HG02759 (cell line): ENCODE results near the gene CASKIN2.
A peak's percentile ranks its signal among the peaks of the same experiment; 100 is the strongest.

Experiments used
- ATAC-seq: cut with Tn5 transposase; IDR thresholded peaks from one replicate; pipeline ENCODE4 v1.9.1; 2021; ENCODE audit warnings: mild to moderate bottlenecking, moderate library complexity; ENCODE audit not compliant: unreplicated experiment

CASKIN2 gene

DNA sequence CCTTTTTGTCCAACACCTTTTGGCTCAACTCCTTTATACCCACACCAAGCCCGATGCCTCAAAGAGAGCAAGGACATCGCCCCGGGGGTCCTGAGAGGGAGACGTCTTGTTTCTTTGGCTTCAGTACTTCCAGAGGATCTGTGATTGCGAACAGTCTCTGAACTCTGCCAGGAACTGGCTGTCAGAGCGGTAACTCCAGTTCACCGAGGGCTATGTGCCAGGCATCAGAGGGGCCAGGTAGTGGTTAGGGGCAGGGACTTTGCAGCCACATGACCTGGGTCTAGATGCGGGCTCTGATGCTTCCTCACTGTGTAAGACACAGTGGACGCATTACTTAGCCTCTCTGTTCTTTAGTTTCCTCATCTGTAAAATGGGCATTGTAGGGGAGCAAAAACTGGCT lies 31.8 kb upstream of the CASKIN2 start:
- ATAC-seq, result no peak

DNA sequence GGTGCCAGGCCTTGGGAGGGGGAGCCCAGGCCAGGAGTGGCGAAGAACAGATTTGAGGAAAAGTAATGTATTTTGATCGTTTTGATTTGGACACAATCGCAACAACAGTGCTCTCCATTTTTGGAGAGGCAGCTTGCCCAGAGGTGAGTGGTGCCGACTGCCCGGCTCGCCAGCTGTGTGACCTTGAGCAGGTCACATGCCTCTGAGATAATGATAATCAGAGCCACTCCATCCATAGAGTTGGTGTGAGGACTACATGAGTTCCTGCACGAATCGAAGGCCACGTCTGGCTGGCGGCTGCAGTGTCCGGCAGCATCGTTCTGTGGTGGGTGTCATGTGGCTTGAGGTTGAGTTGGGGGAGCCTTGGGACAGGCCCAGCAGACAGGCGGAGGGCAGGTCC lies 30.8 kb upstream of the CASKIN2 start:
- no peak for ATAC-seq

DNA sequence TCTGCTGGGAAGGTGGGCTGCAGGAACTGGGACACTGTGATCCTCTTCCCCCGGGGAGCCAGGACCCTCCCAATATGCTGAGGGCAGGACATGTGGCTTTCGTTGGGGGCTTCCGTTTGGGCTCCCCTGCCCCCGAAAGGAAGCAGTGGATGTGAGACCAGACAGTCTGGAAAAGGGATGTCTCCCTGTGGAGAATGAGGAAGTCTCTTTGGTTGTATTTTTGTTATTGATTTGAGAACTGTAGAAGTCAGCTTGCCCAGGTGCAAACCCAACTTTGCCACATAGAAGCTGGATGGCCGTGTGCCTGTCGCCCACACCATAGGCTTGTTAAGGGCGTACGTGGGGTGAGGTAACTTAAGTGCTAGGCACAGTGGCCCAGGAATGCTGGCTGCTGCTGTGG lies 28.9 kb upstream of the CASKIN2 start:
- no peak for ATAC-seq

DNA sequence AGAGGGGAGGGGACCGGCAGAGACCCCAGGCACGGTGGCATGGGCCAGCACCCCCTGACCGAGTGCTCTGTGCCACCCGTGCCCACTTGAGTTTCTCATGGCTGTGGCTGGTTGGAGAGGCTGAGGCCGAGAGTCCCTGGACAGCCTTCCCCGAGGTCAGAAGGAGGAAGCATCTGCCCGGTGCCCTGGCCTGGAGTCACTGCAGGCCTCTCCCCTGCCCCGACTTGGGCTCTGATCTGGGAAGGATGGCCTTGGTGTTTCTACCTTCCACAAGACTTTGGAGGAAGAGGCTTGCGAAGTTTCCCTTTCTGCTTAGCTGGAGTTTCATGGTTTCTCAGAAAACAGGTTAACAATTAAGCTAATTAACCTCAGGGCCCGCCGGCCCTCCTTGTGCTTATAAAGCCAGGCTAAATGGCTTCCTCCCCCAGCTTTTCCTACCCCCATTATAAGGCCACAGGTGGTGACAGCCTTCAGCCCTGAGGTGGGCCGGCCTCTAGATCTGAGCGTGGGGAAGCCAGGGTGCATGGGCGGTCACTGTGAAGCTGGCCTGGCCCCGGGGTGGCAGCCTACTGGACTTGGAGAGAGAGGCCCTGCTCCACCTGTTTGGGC lies 27.5 kb upstream of the CASKIN2 start:
- ATAC-seq, result no peak

DNA sequence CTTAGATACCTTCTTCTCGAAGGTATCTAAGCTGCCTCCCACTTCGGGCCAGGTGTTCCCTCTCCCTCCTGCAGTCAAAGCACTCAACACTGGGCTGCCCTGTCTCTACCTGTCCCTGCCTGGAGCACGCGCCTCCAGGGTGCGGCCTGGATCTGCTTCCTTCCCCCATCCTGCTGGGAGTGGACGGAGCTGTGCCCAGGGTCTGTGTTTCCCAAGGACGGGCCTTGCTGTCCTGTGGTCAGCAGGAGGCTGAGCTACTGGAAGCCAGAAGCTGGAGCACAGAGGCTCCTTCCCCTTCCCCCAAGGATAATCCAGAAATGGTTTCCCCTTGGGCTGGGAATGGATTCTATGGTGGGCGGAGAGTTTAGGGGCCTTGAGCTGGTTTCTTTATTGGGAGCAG lies 26.9 kb upstream of the CASKIN2 start:
- no peak for ATAC-seq

DNA sequence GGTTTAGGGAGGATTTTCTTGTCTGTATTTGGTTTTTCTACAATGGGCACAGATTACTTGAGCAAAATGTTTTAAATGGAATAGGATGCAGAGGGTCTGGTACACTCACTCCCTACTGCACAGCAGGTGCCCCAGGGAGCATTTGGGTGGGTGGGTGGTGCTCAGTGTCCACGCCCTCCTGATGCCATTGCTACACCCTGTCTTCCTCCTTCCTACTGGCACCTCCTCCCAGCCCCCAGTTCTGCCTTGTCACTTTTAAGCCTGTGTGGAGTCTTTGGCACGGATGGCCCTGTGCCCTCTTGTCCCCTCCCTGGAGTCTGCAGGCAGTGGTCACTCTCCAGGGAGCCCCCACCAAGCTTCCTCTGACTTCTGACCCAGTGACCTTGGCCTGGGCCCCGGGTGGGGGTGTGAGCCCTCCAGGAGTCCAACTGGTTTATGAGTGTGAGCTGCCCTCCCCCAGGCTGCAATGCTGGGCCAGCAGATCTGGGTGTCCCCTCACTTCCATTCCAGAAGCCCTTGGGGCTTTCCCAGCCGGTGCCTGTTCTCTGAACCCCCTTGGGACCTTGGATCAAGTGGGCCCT lies 25.7 kb upstream of the CASKIN2 start:
- ATAC-seq, result no peak

DNA sequence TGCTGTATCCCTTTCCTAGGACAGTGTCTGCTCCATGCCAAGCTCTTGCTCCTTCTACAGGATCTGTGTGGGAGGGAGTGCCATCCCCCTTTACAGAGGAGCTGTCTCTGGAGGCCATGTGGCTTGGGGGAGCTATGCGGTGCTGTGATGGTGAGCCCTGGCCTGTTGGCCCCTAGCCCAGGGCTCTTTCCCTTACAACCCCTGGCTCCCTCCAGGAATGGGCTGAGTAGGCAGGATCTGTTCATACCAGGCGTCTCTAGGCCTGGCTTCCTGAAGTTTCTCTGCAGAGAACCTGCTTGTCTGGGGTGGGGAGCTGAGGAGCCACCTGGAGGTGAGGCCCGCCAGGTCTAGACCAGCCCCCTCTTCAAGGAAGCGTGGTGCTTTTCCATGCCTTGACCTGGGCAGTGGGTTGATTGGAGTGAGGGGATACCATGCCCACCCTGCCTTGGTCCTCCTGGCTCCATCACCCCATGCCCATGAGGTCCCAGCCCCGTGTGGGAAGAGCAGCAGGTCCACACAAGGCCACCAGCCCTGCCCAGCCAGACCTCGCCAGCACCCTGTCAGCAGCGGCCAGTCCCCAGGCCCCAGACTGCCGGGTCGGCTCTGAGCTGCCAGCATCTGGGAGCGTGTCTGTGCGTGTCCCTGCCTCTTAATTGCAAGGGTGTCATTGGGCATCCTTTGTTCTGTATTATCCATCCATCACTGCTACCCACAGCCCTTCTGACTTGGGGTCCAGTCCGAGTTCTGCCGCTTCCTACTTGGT lies 24.8 kb upstream of the CASKIN2 start:
- no peak for ATAC-seq

DNA sequence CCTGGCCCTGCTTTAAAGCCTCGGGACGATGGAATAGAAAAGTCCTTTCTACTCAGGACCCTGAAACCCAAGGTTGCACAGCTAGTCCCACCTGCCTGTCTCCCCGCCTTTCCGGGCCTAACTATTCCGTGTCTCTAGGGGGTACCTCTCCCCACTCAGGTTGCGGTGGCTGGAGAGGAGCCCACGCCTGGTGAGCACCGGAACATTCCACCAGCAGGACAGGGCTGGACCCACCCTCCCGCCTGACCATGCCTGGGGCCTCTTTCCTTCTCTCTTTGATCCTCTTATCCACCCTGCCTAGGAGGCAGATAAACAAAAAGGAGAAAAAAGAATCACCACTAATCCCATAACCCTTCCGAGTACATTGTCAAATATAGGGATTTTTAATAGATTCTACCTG lies 21.0 kb upstream of the CASKIN2 start:
- ATAC-seq, result no peak

DNA sequence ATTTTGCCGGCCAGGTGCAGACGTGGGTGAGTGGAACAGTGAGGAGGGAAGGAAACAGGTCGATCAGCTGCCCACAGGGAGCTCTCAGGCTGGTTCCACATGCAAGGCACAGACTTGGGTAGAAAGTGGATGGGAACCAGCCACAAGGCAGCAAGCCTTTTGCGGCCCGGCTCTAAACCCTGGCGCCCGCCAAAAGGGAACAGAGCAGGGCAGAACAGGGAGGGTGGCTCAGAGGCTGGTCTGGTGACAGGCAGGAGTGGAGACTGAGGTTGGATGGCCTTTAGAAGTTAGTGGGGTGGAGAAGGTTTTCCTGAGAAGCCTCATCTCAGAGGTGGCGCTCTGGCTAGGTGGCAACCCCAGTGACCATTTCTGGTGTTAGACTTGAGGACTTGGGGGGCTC lies 20.5 kb upstream of the CASKIN2 start:
- no peak for ATAC-seq

DNA sequence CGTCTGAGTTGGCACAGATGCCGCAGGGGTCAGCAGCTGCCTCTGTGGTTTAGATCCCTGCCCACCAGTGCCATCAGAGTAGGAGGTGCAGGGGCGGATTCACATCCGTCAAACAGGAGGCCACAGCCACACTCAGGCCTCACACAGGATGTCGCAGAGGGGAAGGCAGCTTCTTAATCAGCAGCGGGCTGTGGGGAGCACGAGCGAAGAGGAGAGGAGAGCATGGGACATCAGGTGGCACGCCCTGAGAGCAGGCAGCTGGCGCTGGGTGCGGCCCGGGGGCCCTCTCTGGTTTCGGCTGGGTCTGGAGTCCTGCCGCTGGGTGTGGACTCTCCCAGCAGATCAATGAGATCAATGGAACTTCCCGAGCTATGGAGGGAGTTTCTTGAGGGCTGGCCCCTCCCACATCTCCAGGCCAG lies 19.8 kb upstream of the CASKIN2 start:
- ATAC-seq, result no peak

DNA sequence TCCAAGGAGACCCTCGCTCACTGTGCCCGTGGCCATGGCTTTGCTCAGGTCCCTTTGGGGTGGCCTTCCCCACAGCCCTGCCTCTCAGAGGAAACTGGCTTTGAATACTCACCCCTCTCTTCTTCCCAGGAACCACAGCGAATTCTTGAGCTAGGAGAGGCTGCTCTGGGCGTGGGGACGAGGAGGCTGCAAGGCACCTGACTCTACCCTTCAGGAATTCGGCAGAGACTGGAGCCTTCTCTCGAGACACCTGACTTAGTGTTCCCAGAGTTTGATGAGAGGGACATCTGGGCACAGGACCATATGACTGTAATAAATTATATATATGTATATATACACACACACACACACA lies 16.4 kb upstream of the CASKIN2 start:
- no peak for ATAC-seq

DNA sequence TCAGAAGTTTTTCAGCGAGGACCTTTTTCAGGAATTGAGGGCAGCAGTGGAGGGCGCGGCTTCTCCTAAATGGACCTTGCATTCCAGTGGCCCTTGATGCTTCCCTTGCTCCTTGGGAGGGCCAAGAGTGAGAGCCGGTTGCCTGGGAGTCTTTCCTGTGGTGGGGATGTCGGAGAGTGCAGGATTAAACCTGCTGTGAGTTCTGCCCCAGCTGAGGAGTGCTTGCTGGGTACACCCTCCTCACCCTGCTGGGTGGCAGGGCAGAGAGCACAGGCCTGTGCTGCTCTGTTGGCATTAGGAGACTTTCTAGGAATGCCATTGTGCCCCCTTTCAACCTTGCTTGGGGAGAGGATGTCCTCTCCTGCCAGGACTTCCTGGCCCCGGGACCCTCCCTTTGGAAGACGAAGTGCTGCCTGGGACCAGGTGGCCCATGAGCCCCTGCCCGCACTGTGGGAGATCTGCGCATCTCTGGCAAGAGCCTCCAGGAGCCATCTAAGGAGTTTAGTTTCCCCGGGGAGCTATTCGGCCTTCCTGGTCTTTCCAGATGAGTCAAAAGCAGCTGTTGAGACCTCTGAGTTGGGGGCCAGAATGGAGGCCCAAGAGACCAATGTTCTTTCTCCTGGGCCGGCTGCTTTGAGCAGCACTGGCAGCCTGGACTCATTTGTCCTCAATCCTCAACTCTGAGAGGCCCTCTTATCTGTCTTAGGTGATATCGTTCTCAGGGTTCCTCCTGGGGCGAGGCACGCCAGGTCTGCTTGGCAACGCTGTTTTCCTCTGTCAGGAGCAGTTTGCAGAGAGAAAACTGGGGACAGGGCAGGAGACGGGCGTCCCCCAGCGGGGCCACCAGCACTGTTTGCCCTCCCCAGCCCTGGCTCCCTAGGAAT lies 15.7 kb upstream of the CASKIN2 start:
- ATAC-seq, result no peak

DNA sequence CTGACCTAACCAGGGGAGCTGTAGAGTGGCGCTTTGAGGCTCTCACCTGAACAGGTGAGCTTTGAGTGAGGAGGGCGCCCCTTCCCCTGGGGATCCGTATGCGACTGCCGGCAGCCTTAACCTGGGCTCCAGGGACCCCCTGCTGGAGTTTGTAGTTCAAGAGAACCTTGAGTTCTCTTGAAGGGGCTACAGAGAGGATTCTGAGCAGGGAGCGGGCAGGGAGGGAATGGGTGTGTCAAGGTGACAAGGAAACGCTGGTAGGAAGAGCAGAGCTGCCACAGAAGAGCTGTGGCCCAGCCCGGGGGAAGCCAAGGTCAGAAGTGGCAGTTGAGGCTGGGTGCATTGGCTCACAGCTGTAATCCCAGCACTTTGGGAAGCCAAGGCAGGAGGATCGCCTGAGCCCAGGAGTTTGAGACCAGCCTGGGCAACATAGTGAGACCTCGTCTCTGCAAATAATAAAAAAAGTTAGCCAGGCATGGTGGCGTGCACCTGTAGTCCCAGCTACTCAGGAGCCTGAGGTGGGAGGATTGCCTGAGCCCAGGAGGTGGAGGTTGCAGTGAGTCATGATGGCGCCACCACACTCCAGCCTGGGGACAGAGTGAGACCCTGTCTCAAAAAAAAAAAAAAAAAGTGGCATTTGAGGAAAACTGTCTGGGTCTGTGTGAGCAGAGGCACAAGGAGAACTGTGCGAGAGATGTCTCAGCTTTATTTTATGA lies 11.4 kb upstream of the CASKIN2 start:
- no peak for ATAC-seq

DNA sequence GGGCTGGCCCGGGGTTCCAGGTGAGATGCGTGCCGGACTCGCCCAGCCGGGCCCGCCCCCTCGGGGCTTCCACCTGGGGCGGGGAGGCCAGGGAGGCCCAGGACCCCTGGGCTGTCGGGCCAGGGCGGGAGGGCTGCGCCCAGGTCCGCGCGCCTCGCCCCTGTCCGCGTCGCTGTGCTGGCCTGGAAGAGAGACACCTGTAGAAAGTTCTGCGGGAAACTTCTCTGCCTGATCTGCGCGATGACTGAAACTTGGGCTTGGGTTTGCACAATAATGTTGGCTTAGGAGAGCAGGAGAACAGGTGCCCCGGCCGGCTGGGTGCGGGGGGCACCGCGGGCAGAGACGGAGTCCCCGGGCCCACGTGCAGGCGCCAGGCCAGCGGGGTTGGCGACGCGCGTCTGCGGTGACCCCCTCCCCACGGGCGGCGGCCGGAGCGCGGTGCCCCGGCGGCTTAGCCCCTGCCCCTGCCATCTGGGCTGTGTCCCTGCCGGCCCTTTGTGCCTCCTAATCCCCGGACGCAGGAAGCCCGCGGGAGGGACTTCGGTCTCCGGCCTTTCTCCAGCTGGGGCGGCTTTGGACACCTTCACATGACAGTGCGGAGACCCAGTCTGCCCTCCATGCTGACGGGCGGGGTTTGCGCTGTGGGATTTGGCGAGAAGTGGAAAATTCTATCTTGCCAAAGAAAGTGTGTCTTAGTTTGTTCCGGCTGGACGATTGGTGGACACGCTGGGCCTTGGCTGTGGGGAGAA lies 10.6 kb upstream of the CASKIN2 start:
- ATAC-seq, result peak; percentile 9

DNA sequence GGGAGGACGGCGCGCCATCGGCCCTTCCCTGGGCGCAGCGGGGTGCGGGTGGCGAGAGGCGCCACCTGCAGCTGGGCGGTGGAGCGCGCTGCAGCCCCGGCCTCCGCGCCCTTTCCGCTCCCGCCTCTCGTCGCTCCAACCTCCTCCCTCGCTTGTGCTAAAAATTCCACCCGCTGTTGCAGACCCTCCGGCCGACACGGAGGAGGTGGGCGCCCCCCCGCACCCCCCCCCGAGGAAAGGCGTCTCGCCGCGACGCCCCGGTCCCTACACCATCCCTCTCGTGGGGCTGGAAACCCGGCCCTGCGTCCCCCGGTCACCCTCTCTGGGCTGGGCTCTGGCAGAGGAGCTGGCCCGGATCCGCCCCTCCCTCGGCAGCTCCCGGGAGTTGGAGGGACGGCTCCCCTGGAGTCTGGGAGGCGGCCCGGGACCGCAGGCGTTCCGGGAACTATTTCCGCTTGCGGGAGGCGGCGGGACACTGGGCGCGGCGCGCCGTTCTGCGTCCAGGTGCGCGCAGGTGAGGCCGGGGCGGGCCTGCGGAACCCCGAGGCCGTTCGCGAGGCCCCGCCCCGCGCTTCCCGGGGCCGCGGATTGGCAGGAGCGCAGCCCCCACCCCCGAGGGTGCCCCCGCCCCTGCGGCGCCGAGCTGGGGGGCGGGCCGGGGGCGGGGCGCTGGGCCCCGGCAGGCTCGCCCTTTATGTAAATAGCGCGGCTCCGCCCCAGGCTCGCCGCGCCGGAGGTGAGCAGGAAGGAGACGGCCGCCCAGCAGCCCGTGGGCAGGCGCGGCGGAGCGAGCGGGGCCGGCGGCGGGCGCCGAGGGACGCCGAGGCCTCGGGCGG lies 9.9 kb upstream of the CASKIN2 start, which contains the start of gene LLGL2:
Gene LLGL2 (plus strand): TSS at position 728 of the 836 bp plus-strand sequence. CDS start 17,730 bp downstream, outside the sequence.
- ATAC-seq, result peak; percentile 84

DNA sequence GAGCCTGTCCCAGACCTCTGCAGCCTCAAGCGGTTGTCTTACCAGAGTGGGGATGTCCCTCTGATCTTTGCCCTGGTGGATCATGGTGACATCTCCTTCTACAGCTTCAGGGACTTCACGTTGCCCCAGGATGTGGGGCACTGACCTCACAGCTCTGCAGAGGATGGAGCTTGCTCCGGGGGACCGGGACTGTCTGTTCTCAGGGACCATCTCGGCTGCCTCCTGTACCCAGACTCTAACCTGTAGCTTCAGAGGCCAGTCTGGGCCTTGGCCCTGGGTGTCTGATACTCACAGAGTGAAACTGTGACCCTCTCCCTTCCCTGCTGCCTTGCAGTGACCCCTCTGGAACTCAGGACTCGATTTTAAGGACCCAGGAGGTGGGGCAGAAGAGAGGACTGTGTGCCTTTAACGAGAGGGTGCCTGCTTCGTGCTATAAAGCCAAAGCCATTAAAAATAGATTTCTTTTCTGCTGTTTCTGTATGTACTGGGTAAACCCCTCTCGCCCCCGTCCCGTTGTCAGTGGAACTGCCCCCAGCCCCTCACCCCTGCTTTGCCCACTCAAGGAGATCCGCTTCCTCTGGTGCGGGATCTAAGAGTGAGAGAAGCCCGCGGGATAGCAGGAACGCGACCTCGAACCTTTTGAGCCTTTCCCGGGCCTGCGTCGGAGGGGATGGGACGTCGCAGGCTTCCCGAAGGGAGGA lies 9.1 kb upstream of the CASKIN2 start:
- no peak for ATAC-seq

DNA sequence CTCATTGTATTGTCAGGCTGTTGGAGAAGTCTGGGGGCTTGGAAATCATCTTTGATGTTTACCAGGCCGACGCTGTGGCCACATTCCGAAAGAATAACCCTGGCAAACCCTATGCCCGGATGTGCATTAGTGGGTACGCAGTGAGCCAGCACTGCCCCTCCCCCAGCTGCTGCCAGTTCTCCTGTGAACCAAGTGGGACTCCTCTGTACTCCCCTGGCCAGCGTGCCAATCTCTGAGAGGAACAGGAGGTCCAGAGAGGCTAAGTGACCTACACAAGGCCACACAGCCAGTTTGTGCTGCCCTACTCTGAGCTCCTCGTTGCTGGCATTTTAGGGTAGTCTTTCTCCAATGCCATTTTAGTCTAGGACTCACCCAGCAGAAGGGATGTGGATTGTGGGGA lies 8.3 kb upstream of the CASKIN2 start:
- no peak for ATAC-seq

DNA sequence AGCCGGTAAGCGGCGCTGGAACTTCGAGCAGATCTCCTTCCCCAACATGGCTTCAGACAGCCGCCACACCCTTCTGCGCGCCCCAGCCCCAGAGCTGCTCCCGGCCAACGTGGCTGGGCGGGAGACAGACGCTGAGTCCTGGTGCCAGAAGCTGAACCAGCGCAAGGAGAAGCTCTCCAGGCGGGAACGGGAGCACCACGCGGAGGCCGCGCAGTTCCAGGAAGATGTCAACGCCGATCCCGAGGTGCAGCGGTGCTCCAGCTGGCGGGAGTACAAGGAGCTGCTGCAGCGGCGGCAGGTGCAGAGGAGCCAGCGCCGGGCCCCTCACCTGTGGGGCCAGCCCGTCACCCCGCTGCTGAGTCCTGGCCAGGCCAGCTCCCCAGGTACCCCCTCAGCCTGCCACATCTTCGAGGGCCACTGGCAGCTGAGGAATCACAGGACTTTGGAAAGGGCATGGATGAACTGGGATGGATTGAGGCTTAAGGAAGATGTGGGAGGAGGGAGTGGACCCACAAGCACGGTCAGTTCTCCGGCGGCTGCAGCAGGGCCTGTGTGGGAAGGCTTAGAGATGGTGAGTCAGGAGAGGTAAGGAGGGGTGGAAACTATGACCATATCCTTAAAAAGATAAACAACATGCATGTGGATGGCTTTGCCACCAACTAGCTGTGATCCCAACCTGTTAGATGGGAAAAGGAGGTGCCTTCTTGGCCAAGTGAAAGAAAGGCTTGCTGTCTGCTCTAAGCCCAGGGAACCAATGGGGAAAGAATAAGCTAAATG lies 6.8 kb upstream of the CASKIN2 start:
- no peak for ATAC-seq
